Measurements from ENCODE around the gene FAM13B.

Gene FAM13B

GRCh38 chr5:138038826-138039225, 5.9 kb upstream of the FAM13B start:
- H3K4me3 ChIP-seq: peak overlapping the region; percentile 37
- no peak for DNase-seq (ENCODE audit: low spot score)
- H3K27ac ChIP-seq: peak overlapping the region in 1 of 2 donors; percentile 72
- no peak for TF ChIP-seq CTCF (IDR thresholded peaks at IDR 0.05)

GRCh38 chr5:138037907-138038633, 5.2 kb upstream of the FAM13B start:
- peak overlapping the region in 1 of 2 donors; percentile 72 for H3K27ac ChIP-seq
- no peak for TF ChIP-seq CTCF (IDR thresholded peaks at IDR 0.05)
- H3K4me3 ChIP-seq: peak overlapping the region; percentile 37
- DNase-seq (ENCODE audit: low spot score): no peak

- Histone ChIP-seq H3K4me3 (peak overlapping the region; percentile 37), H3K27ac (peak overlapping the region in 1 of 2 donors; percentile 72)
- DNase-seq (ENCODE audit: low spot score): no peak
- TF ChIP-seq CTCF (IDR thresholded peaks at IDR 0.05): no peak
These were observed 4.4 kb upstream of the FAM13B start for GRCh38 chr5:138037271-138037670.

- DNase-seq (ENCODE audit: low spot score): peak; percentile 73
- Histone ChIP-seq H3K4me3 (peak overlapping the region; percentile 29), H3K27ac (peak overlapping the region; percentile 34 to 71)
- TF ChIP-seq CTCF (IDR thresholded peaks at IDR 0.05): peak; percentile 71
These were observed 3.0 kb upstream of the FAM13B start for GRCh38 chr5:138035605-138036537.

- Histone ChIP-seq H3K4me3 (peak overlapping the region; percentile 98), H3K27ac (peak overlapping the region; percentile 100)
- TF ChIP-seq CTCF (IDR thresholded peaks at IDR 0.05): no peak
- no peak for DNase-seq (ENCODE audit: low spot score)
These were observed 1.0 kb upstream of the FAM13B start for GRCh38 chr5:138033907-138034306.

GRCh38 chr5:138033386-138033808, 518 bp upstream of the FAM13B start:
- DNase-seq (ENCODE audit: low spot score): no peak
- H3K4me3 ChIP-seq: peak overlapping the region; percentile 98
- no peak for TF ChIP-seq CTCF (IDR thresholded peaks at IDR 0.05)
- peak overlapping the region; percentile 100 for H3K27ac ChIP-seq

Data from coronary artery (tissue), 2 donors.